GM12864 (cell line): ENCODE measurements around the gene OTUD5.

Experiments
- DNase-seq: peaks from one replicate; pipeline ENCODE4 v3.0.0-alpha.2; 2011; ENCODE audit warnings: low read depth
- H3K4me3 ChIP-seq: 2 replicates; pipeline ENCODE4 v1.5.1; 2011; ENCODE audit warnings: mild to moderate bottlenecking, low read depth, low read length, control low read depth
- TF ChIP-seq, protein P1 (sequence below): IDR thresholded peaks from 2 replicates; pipeline ENCODE4 v1.5.1; 2011; ENCODE audit warnings: low read depth, mild to moderate bottlenecking, moderate library complexity, low read length, control low read depth, inconsistent platforms; ENCODE audit errors: missing control alignments

The OTUD5 gene

DNA sequence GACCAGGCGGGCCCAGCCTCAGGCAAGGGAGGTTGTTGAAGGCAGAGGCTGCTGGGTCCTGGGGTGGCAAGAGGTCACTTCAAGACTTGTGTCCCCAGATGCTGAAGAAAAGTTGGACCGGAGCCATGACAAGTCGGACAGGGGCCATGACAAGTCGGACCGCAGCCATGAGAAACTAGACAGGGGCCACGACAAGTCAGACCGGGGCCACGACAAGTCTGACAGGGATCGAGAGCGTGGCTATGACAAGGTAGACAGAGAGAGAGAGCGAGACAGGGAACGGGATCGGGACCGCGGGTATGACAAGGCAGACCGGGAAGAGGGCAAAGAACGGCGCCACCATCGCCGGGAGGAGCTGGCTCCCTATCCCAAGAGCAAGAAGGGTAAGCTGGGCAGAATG is 55.3 kb downstream of the OTUD5 start:
- TF ChIP-seq, protein P1, sequence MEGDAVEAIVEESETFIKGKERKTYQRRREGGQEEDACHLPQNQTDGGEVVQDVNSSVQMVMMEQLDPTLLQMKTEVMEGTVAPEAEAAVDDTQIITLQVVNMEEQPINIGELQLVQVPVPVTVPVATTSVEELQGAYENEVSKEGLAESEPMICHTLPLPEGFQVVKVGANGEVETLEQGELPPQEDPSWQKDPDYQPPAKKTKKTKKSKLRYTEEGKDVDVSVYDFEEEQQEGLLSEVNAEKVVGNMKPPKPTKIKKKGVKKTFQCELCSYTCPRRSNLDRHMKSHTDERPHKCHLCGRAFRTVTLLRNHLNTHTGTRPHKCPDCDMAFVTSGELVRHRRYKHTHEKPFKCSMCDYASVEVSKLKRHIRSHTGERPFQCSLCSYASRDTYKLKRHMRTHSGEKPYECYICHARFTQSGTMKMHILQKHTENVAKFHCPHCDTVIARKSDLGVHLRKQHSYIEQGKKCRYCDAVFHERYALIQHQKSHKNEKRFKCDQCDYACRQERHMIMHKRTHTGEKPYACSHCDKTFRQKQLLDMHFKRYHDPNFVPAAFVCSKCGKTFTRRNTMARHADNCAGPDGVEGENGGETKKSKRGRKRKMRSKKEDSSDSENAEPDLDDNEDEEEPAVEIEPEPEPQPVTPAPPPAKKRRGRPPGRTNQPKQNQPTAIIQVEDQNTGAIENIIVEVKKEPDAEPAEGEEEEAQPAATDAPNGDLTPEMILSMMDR: no peak
- no peak for DNase-seq
- H3K4me3 ChIP-seq: no peak overlapping the region

DNA sequence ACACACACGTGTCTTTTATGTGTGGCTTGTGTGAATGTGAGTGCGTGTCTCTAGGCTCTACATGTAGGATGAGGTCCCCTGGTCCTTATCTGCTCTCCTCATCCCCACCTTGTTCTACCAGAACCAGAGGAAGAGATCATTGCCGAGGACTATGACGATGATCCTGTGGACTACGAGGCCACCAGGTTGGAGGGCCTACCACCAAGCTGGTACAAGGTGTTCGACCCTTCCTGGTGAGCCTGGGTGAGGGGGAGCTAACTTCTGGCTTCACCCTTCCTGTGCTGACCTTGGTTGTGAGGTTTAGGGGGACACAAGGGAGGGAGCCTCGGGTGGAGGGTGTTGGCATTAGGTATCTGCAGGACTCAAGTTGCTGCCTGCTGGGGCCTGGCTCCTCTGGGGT is 56.3 kb downstream of the OTUD5 start:
- TF ChIP-seq, protein P1: no peak
- H3K4me3 ChIP-seq: no peak overlapping the region
- no peak for DNase-seq

DNA sequence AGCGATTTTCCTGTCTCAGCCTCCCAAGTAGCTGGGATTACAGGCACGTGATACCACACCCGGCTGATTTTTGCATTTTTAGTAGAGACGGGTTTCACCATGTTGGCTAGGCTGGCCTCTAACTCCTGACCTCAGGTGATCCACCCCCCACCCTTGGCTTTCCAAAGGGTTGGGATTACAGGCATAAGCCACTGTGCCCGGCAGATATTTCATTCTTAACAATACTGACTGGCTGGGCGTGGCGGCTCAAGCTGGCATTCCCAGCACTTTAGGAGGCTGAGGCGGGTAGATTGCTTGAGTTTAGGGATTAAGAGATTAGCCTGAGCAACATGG is 58.4 kb downstream of the OTUD5 start:
- peak overlapping the region; percentile 91; the same call in 1 of the 2 replicates for H3K4me3 ChIP-seq
- DNase-seq: no peak
- TF ChIP-seq, protein P1: no peak

DNA sequence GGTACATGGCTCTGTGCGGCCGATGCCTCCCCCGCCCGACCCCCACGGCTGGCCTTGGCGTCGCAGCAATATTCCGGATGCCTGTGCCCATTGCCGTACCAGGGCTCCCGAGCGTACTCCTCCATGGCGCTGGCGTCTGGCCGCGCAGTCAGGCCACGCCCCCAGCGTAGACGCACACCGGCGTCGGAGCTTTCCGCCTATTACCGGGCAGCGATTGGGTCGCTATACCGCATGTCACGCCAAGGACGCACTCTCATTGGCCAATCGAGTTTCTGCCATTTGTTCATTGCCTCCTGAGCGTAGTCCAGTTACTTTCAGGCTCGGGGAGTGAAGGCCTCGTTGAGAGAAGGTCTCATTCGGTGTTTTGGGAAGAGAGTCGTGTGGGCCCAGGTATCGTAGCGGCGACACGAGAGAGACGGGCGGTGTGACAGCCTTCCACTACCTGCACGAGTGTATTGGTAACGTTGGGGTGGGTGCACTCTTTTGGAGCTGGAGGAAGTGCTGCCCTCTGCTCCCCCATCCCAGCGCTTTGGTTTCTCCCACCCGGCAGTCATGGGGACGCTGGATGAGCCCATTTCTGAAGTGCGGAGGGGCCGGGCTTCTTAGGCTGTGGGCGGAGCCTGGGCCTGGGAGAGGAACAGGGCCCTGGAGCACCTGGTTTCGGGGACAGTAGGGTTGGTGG is 59.6 kb downstream of the OTUD5 start, which contains the start of the genes PQBP1 and TIMM17B:
Gene PQBP1 (plus strand): TSS at position 306 of the 682 bp plus-strand sequence. CDS start 580 bp downstream, outside the sequence.
Gene TIMM17B (minus strand): TSS at position 144 of the 682 bp plus-strand sequence. CDS start 19 bp downstream, at position 125.
- peak; percentile 91 for DNase-seq
- TF ChIP-seq, protein P1: no peak
- peak within 1 kb of the TSS; percentile 91 for H3K4me3 ChIP-seq

DNA sequence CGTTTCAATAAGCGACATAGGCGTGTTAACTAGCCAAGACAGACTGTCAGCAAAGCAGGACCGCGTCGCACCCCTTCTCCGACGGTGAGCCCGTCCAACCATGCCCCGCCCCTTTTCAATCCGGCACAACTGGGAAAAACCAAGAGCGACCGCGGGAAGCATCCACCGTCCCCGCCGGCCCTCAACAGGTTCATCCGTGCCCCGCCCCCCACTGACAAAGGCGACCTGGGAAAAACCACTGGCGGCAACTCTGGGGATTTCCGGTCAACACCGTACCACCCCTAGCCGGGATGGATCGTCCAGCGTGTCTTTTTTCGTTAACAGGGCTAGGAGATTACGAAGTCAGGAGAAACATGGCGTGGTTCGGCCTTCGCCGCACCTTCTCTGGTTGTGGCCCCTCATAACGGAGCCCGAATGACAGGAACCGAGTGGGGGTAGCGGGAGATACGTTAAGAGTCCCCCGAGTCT is 60.2 kb downstream of the OTUD5 start:
- peak overlapping the region; percentile 91 for H3K4me3 ChIP-seq
- TF ChIP-seq, protein P1: no peak
- no peak for DNase-seq

DNA sequence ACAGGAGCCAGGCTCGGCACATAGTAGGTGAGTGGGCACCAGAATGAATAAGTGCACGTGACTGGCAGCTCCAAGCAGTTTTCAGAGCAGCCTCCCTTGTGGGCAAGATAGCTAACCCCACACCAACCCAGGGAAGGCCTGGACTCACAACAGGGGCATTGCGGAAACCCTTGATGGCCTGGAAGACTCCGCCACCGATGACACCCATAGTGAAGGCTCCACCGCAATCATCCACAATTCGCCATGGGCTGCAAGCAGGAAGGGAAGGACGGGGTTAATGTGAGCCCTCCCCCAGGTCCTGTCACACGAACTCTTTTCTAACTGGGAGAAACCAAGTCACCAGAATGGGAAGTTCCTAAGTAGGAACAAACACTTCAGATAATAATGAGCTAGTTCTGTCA is 60.8 kb downstream of the OTUD5 start:
- no peak for DNase-seq
- TF ChIP-seq, protein P1: no peak
- H3K4me3 ChIP-seq: peak overlapping the region; percentile 91

DNA sequence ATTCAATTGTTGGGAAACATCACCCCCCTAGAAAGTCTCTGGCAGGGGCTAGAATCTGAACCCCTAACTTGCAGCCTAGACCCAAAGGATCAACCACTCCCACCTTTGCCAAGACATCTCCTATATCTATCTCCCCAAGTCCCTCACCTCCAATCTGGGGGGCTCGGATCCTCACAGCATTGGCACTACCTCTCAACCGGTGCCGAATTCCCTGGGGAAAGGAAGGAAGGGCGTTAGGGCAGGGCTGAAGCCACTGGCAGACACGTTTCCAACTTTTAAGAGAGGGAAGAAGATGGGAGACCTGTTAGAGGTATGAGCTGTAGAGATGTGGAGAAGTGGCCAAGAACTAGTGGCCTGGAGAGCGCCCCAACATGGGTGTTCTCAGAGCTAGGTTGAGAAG is 62.5 kb downstream of the OTUD5 start:
- DNase-seq: no peak
- TF ChIP-seq, protein P1: no peak
- H3K4me3 ChIP-seq: no peak overlapping the region
